ENCODE data around the gene TRAF3. TPM values are rescaled to one million over a fixed set of nuclear protein-coding genes. Genes with fewer than 3 reads are reported as not detected.

TRAF3 gene
- total RNA-seq, 2 experiments from 2014 or later: 39.1 to 40.2 TPM

DNA sequence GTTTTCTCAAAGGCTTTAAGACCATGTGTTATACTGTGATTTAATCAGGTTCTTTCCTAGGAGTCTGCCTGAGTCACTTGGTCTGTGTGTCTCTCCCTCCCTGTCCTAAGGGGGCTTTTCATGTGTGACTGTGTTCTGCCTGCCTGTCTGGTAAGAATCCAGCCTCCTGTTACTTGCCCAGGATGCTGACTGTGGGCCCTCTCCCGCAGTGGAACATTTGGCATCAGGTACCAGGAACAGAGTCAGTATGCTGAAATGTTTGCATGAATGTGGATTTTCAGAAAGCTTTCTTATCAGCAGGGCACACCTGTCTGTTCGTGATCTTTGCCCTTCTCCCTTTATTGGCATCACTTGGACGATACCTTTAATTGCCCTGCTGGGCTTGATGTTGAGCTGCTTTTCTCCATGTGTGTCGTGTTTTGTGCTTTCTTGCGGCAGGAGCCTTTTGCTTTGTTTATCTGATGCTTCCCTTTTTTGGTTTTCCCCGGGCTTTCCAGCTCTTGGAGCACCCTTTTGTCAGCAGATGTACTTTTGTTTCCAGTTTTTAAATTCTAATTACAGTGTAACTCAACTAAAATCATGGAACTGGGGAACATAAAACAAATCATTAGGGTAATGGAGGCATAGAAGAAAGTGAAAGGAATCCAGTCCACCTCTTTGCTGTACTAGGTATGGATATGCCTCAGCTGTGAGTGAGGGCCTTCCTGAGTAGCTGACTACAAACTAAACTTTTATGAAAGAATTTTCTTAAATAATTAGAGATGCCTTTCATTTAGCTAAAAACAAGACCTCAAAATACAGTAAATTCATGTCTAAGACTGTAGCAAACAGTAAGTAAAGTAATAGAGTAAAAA lies 72.5 kb downstream of the TRAF3 start:
- H3K27ac Mint-ChIP-seq: no peak overlapping the region
- H3K36me3 Mint-ChIP-seq (ENCODE audit: low read depth): peaks cover 22% of the 10 kb centered on the region
- H3K9me3 Mint-ChIP-seq: peaks cover 5% of the 10 kb centered on the region
- no peaks in the 10 kb centered on the region for H3K27me3 Mint-ChIP-seq
- POLR2A ChIA-PET: no interaction called here
- CTCF ChIA-PET: interaction anchor here (0.7 to 1.2 kb wide), 2 partner anchors 155 to 336 kb away, joined by 3 read pairs; no protein-coding TSS in a partner anchor
- ATAC-seq: no peak
- no peak for DNase-seq
- TF ChIP-seq, protein P1, sequence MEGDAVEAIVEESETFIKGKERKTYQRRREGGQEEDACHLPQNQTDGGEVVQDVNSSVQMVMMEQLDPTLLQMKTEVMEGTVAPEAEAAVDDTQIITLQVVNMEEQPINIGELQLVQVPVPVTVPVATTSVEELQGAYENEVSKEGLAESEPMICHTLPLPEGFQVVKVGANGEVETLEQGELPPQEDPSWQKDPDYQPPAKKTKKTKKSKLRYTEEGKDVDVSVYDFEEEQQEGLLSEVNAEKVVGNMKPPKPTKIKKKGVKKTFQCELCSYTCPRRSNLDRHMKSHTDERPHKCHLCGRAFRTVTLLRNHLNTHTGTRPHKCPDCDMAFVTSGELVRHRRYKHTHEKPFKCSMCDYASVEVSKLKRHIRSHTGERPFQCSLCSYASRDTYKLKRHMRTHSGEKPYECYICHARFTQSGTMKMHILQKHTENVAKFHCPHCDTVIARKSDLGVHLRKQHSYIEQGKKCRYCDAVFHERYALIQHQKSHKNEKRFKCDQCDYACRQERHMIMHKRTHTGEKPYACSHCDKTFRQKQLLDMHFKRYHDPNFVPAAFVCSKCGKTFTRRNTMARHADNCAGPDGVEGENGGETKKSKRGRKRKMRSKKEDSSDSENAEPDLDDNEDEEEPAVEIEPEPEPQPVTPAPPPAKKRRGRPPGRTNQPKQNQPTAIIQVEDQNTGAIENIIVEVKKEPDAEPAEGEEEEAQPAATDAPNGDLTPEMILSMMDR (IDR thresholded peaks at IDR 0.05): no peak
- H3K4me3 Mint-ChIP-seq: no peak overlapping the region
- peaks cover 15% of the 10 kb centered on the region for H3K4me1 Mint-ChIP-seq (ENCODE audit: low read depth)
- intact Hi-C loops (cut with micrococcal nuclease): no loop called here

DNA sequence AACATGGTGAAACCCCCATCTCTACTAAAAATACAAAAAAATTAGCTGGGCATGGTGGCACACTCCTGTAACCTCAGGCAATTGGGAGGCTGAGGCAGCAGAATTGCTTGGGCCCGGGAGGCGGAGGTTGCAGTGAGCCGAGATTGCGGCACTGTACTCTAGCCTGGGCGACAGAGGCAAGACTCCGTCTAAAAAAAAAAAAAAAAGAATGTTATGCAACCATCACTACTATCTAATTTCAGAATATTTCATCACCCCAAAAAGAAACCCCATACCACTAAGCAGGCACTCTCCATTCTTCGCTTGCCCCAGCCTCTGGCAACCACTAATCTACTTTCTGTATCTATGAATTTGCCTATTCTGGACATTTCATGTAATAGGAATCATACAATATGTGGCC lies 76.4 kb downstream of the TRAF3 start:
- intact Hi-C loops (cut with micrococcal nuclease): no loop called here
- ATAC-seq (no peak), DNase-seq (no peak)
- Mint-ChIP-seq H3K4me3 (no peak overlapping the region), H3K4me1 (ENCODE audit: low read depth) (peaks cover 27% of the 10 kb centered on the region), H3K27ac (no peak overlapping the region), H3K36me3 (ENCODE audit: low read depth) (peaks cover 49% of the 10 kb centered on the region), H3K9me3 (peaks cover 13% of the 10 kb centered on the region), H3K27me3 (no peaks in the 10 kb centered on the region)
- CTCF ChIA-PET: no interaction called here
- TF ChIP-seq, protein P1 (IDR thresholded peaks at IDR 0.05): no peak
- POLR2A ChIA-PET: no interaction called here

- H3K4me1 Mint-ChIP-seq (ENCODE audit: low read depth): peaks cover 23% of the 10 kb centered on the region
- TF ChIP-seq, protein P1 (IDR thresholded peaks at IDR 0.05): no peak
Measured at GRCh38 chr14:102854091-102854703, 76.9 kb downstream of the TRAF3 start.

DNA sequence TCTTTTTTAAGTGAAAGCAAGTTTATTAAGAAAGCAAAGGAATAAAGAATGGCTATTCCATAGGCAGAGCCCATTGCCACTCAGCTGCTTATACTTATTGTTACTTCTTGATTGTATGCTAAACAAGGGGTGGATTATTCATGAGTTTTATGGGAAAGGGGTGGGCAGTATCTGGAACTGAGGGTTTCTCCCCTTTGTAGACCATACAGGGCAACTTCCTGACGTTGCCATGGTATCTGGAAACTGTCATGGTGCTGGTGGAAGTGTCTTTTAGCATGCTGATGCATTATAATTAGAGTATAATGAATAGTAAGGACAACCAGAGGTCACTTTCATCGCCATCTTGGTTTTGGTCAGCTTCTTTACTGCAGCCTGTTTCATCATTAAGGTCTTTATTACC lies 78.9 kb downstream of the TRAF3 start:
- H3K4me3 Mint-ChIP-seq: no peak overlapping the region
- DNase-seq (no peak), ATAC-seq (no peak)
- ChIA-PET POLR2A (no interaction called here), CTCF (no interaction called here)
- intact Hi-C loops (cut with micrococcal nuclease): no loop called here
- H3K27me3 Mint-ChIP-seq: no peaks in the 10 kb centered on the region
- H3K36me3 Mint-ChIP-seq (ENCODE audit: low read depth): peaks cover 64% of the 10 kb centered on the region
- peaks cover 21% of the 10 kb centered on the region for H3K4me1 Mint-ChIP-seq (ENCODE audit: low read depth)
- TF ChIP-seq, protein P1 (IDR thresholded peaks at IDR 0.05): no peak
- H3K9me3 Mint-ChIP-seq: peaks cover 19% of the 10 kb centered on the region
- H3K27ac Mint-ChIP-seq: no peak overlapping the region

More at GRCh38 chr14:102854091-102854703, 76.9 kb downstream of the TRAF3 start:
- intact Hi-C loops (cut with micrococcal nuclease): no loop called here
- H3K9me3 Mint-ChIP-seq: peaks cover 13% of the 10 kb centered on the region
- no peak for DNase-seq
- no peaks in the 10 kb centered on the region for H3K27me3 Mint-ChIP-seq
- H3K27ac Mint-ChIP-seq: no peak overlapping the region
- ChIA-PET CTCF (no interaction called here), POLR2A (no interaction called here)
- peaks cover 52% of the 10 kb centered on the region for H3K36me3 Mint-ChIP-seq (ENCODE audit: low read depth)
- no peak overlapping the region for H3K4me3 Mint-ChIP-seq
- ATAC-seq: peak; percentile 30

DNA sequence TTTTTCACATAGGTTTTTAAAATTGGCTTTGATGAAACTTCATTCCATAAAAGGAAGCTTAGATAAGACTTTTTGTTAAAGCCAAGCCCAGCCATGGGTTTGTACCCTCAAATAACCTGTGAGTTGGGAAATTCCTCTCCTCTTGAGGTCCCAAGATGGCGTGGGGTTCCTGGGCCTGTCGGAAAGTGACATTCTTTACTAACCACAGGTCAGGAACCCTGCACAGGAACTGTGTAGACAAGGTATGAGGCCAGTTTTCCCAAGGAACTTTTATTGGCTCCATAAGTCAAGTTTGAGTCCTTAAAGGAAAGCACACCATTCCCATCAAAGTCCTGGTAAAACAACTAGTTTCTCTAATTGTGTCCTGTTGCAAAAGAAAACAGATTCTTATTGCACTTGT lies 80.2 kb downstream of the TRAF3 start:
- H3K9me3 Mint-ChIP-seq: peaks cover 25% of the 10 kb centered on the region
- peaks cover 21% of the 10 kb centered on the region for H3K4me1 Mint-ChIP-seq (ENCODE audit: low read depth)
- intact Hi-C loops (cut with micrococcal nuclease): no loop called here
- no peak for DNase-seq
- H3K27me3 Mint-ChIP-seq: no peaks in the 10 kb centered on the region
- no peak overlapping the region for H3K4me3 Mint-ChIP-seq
- ATAC-seq: no peak
- CTCF ChIA-PET: interaction anchor here (0.6 kb wide), 1 partner anchor 163 kb away, joined by 4 read pairs; no protein-coding TSS in a partner anchor
- H3K27ac Mint-ChIP-seq: no peak overlapping the region
- POLR2A ChIA-PET: interaction anchor here (1.0 kb wide), 1 partner anchor 167 kb away, joined by 4 read pairs; no protein-coding TSS in a partner anchor
- peaks cover 67% of the 10 kb centered on the region for H3K36me3 Mint-ChIP-seq (ENCODE audit: low read depth)
- TF ChIP-seq, protein P1 (IDR thresholded peaks at IDR 0.05): no peak
